ENCODE measurements around the gene FAM53B. TPM values are rescaled to one million over a fixed set of nuclear protein-coding genes. Genes with fewer than 3 reads are reported as not detected.
A peak's percentile ranks its signal among the peaks of the same experiment; 100 is the strongest.
"Not testable (repeated sequence)": the region's sequence is repeated elsewhere in the genome, so short reads cannot be mapped to it uniquely, and the experiment has no call there.

Gene FAM53B
- total RNA-seq, 1 donor from 2014 or later = 28.3 TPM

DNA sequence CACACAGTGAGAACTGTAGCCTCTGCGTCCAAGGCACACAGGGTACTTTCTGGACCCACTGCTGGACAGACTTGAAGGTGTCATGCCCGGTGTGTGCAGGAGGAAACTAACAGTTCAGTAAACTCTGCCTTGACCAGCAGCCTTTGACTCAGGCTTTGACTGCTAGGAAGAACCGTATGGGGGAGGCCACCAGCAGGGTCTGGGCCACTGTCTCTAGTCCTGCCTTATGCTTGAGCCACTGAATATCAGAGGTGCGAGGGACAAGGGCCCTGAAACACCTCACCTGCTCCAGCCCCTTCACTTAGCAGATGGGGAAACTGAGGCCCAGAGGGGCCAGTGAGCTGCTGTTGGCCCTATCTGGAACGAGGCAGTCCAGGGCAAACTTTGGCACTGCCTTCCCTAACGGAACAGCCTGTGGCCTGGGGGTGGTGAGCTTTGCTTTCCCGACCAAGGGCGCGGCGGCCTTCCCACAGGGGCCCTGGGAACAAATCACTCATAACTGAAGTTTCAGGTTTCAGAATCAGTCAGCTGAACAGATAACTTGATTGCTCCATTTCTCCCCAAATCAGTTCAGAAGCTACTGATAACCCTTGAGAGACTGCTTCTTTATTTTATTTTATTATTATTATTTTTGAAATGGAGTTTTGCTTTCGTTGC lies 130.0 kb downstream of the FAM53B start:
- no peak for DNase-seq (ENCODE audit: low read depth)

- peak; percentile 61 for DNase-seq (ENCODE audit: low read depth)
Observed at GRCh38 chr10:124612611-124613498, 131.3 kb downstream of the FAM53B start.

DNA sequence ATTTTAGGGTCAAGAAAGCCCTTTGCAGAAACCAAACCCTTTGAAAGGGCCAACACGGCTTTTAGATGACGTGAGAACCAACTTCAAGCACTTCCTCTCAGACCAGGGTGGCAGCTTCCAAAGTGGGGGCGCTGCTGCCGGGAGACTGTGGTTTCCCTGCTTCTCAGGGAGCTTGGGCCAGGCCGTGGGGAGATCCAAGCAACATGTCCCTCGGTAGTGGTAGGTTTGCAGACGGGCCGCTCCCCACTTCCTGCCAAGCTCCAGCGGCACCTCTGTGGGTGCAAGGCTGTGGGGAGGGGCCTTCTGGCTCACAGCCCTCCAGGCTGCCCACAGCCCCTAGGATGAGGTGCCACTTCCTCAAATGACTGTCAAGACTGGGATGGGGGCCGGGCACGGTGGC lies 132.4 kb downstream of the FAM53B start:
- no peak for DNase-seq (ENCODE audit: low read depth)

DNA sequence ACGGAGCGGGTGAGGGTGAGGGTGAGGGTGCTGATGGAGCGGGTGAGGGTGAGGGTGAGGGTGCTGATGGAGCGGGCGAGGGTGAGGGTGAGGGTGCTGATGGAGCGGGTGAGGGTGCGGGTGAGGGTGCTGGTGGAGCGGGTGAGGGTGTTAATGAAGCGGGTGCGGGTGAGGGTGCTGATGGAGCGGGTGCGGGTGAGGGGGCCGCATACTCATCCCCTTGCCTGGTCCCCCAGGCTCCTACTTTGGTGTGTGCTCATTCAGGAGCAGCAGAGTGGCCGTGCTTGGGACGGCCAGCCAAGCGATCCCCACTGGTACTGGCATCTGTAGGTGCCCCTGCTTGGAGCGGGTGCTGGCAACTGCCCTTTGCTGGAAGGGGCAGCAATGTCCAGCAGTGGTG lies 133.3 kb downstream of the FAM53B start:
- DNase-seq (ENCODE audit: low read depth) = not testable (repeated sequence)

- DNase-seq (ENCODE audit: low read depth) = not testable (repeated sequence)
Observed at GRCh38 chr10:124610186-124610585, 134.0 kb downstream of the FAM53B start.

- DNase-seq (ENCODE audit: low read depth) = no peak
Observed at GRCh38 chr10:124609698-124610097, 134.5 kb downstream of the FAM53B start.

DNA sequence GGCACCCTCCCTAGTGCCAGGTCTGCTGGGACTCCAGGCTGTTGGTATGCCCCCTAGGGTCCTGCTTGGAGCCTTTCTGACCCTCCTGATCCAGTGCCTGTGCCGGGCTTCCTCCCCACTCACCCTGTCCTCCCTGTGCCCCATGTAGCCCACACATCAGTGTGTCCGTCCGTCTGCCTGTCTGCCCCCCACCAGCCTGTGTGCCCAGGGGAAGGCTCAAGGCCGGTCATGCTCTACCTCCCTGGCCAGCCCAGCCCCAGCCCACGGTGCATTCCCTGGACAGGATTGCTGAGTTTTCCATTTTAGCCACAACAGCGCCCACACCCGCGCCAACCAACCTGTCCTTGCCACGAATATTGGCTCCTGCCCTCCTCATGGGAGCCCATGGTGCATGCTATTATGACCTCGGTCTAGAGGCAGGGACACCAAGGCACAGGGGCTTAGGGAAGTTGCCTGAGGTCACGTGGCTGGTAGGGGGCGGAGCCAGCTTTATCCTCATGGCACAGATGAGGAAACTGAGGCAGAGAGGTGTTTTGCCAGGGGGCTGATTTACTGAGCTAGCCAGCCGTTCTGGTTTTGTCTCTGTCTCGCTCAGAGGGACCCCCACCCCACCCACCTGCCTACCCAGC lies 136.0 kb downstream of the FAM53B start:
- DNase-seq (ENCODE audit: low read depth) = no peak

DNA sequence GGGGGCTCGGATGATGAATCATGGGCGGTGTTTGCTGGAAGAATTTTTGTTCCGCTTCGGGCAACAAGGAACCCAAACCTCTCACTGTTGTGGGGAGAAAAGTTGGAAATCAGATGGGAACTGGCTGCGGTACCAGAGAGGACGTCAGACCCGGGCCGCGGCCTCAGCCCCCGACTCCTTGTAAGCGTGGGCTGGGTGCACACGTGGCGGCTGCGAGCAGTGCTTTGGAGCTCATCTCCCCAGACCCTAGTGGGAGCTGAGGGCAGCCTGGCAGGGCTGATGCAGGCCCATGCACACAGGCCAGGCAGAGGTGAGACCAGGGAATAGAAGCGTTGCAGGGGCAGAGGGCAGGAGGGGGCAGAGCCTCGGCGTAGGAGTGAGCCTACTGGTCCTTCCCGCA lies 136.5 kb downstream of the FAM53B start:
- no peak for DNase-seq (ENCODE audit: low read depth)

GRCh38 chr10:124606822-124607221 lies 137.4 kb downstream of the FAM53B start:
- DNase-seq (ENCODE audit: low read depth) = no peak

- DNase-seq (ENCODE audit: low read depth) = no peak
Observed at GRCh38 chr10:124605856-124606812, 138.0 kb downstream of the FAM53B start.

GRCh38 chr10:124605481-124605855 lies 138.7 kb downstream of the FAM53B start:
- DNase-seq (ENCODE audit: low read depth) = no peak

DNA sequence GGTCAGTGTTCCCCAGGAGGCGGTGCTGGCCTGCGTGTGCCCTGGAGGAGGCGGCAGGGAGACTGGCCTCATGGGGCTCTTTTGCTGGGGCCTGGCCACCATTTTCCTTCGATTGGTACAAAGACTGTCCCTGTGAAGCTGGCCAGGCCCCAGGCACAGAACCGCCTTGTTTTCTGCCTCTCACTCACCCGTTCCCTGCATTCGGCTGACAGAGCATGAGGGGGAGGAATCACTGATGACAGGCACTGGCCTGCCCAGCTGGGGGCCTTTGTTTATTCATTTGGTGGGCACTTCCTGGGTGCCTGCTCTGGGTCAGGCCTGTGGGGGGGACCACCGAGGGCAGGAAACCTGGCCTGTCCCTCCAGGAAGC lies 139.2 kb downstream of the FAM53B start:
- no peak for DNase-seq (ENCODE audit: low read depth)

GRCh38 chr10:124604214-124605000 lies 139.8 kb downstream of the FAM53B start:
- no peak for DNase-seq (ENCODE audit: low read depth)

GRCh38 chr10:124603376-124604213 lies 140.6 kb downstream of the FAM53B start:
- no peak for DNase-seq (ENCODE audit: low read depth)

DNA sequence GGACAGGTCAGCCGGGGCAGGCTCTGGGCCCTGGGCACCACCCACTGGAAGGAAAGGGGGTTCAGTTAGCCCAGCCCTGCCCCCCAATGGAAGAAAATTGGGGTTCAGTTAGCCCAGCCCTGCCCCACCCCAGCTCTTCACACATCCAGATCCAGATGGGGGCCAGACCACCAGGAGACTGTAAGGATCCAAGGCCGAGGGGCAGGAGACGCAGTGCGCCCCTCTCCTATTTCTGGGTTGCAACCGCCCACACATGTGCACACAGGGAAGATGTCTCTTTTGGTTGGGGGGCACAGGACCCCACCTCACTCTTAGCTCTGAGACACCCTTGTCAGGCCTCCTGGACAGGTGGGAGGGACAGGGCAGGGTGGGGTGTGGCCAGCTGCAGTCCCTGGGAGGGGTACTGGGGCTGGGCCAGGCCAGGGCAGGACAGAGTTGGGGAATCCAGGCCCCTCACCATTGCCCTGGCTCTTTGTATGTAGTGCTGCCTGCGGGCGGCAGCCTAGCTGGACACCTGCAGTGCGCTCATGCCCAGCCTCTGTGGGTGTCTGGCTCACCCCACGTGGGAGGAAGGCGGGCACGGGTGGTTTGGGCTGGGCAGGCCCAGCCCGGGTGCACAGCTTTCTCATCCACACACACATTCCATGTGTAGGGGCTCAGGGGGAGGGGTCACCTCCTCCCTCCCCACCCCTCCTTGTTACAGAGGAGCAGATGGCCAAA lies 141.4 kb downstream of the FAM53B start:
- DNase-seq (ENCODE audit: low read depth) = no peak

- DNase-seq (ENCODE audit: low read depth) = no peak
Observed at GRCh38 chr10:124602121-124602561, 142.0 kb downstream of the FAM53B start.

DNA sequence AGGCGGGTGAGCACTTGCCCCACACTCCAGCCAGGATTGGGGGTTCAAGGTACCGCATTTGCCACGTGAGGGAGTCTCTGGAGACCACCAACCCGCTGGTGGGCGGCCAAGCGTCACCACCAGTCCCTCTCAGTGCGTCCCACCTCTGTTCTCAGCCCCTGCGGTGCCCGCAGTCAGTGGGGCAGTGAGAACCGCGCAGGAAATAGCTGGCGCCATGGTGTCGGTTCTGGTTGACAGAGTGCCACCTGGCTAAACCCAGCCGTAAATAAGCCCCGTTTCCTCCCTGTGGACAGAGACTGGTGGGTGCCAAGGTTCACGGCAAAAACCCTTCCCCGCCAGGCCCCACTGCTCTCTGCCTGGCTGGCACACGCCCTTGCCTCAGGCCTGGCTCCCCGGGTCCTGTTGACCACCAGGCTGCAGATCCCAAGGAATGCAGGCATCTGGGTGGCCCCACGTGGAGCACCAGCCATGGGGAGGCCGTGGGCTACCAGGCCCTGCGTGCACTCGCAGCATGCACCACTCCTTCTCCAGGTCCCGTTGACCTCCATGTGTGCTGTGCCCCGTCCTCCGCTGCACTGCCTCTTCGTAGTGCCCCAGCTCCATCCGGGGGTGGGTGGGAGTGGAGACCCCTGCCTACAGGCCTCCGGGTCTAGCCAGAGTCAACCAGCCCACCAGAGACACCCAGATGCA lies 142.6 kb downstream of the FAM53B start:
- no peak for DNase-seq (ENCODE audit: low read depth)

DNA sequence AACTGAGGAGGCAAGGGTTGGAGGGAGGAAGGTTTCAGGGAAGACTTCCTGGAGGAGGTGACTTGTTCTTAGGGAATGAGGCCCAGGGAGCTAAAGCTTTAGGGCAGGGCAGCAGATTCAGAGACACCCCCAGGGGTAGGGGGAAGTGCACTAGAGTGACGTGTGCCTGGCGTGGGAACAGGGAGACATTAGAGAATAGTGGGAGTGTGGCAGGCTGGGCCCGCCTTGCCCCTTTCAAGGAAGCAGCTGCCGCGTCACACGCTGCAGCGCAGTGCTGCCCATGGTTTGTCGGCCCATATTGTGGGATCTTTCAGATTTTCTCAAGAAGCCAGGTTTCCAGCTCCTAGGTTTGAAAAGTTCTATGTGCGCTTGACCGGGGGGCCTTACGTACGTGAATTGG lies 143.2 kb downstream of the FAM53B start:
- DNase-seq (ENCODE audit: low read depth) = no peak

Measured in myocyte (in vitro differentiated cells).